LNCAP (cell line): Measurements from ENCODE around the gene MXD1.

ENCODE experiments used
- TF ChIP-seq, protein P1 (sequence below): fragments of 450-650 bp; IDR thresholded peaks from 2 replicates; pipeline ENCODE4 v1.5.1; 2017; ENCODE audit warnings: mild to moderate bottlenecking

MXD1 gene

DNA sequence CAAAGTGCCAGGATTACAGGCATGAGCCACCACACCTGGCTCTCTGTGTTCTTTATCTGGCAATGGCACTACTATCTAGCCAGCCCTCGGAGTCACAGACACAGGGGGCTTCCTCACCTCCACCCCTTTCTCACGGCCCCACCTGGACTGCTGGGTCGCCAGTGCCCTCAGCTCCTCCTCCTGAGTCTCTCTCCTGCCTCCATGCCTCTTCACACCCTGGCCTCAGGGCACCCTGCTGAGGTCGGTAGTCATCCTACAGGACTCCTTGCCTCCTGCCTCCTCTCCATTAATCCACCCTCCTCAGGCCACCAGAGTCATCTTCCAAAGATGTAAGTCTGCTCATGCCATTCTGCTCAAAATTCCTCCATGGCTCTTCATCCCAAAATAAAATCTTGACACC, 55.1 kb downstream of the MXD1 start:
- TF ChIP-seq, protein P1, sequence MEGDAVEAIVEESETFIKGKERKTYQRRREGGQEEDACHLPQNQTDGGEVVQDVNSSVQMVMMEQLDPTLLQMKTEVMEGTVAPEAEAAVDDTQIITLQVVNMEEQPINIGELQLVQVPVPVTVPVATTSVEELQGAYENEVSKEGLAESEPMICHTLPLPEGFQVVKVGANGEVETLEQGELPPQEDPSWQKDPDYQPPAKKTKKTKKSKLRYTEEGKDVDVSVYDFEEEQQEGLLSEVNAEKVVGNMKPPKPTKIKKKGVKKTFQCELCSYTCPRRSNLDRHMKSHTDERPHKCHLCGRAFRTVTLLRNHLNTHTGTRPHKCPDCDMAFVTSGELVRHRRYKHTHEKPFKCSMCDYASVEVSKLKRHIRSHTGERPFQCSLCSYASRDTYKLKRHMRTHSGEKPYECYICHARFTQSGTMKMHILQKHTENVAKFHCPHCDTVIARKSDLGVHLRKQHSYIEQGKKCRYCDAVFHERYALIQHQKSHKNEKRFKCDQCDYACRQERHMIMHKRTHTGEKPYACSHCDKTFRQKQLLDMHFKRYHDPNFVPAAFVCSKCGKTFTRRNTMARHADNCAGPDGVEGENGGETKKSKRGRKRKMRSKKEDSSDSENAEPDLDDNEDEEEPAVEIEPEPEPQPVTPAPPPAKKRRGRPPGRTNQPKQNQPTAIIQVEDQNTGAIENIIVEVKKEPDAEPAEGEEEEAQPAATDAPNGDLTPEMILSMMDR, result no peak

DNA sequence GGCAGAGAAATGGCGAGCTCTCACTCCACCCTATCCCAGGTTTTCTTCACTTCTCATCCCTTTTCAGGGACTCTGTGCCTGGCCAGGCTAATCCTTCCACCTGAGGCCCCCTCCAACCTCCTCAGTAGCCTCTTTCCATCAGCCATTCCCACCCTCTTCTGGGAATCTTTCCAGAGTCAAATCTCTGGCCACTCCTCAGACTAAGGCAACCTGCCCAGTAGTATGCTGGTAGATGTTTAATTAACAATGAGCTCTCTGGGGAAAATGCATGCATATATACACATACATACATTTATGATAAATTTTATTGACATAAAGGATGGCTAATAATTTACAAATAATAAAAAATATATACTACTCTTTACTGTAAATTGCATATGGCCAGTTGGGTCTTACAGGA, 57.9 kb downstream of the MXD1 start:
- TF ChIP-seq, protein P1, result no peak

DNA sequence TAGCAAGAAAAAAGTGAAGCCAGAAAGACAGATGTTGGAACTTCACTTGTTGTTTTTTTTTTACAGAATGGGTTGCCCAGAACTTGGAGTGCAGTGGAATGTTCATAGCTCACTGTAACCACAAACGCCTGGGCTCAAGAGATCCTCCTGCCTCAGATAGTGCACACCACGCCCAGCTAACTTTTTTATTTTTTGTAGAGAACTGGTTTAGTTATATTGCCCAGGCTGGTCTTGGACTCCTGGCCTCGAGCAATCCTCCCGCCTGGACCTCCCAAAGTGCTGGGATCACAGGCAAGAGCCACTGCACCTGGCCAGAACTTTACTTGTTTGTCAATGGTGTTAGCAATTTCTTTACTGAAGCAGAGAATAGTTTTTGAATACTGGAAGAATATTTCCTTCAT, 58.4 kb downstream of the MXD1 start:
- TF ChIP-seq, protein P1, result no peak

DNA sequence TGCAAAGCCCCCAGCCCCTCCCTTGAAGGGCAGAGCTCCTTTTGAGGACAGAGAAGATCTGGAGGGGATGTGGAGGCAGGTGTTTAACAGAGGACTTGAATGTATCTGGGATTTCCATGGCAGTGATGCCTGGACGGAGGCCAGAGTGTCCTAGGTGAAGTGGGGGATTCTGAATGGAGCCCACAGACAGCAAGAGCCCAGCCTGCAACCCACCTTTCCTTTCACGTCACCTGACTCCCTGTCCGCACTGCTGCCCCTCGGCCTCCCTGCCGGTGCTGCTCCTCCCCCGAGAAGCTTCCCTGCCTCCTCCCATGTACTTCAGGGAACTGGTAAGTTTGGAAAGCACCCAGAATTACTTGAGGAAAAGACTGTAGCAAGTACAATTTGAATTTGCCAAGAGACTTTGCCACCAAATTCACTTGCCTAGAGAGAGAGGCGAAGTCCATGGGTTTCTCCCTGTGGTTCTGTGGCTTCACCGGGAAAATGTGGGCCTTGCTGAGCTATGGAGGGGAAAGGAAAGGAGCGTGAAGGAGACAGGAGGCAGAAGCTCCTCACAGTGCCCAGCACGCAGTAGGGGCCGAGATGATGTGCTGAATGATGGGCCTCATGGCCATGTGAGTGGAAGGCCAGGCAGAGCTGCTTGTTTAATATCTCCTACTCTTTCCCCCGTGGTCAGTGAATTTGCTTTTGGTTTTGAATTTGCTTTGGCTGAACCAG, 60.4 kb downstream of the MXD1 start:
- TF ChIP-seq, protein P1, result no peak

DNA sequence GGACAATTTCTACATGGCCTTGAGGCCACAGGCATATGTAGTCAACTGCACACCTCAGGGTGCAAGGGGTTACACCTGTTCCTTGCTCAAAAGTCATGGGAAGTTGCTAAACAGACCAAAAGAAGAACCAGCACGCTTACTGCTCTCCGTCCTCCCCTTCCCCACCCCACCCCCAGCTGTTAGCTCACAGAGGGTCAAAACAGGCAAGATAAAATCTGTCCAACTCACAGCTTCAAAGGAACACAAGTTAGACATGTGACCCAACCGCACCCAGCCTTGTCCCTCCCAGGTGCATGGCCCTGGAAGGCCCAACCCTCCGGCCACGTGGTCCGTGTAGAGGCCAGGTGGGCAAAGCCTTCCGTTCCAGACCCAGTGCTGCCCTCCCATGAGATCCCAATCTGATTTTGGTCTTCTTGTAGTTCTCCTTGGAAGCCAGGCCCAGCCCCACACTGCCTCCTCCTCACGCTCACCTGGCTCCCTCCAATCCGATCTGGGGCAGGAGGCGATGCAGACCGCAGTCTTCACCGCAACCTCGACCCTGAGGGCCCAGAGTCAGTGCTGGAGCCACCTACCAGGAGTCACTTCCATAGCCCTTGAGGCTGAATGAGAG, 61.0 kb downstream of the MXD1 start:
- TF ChIP-seq, protein P1, result no peak

DNA sequence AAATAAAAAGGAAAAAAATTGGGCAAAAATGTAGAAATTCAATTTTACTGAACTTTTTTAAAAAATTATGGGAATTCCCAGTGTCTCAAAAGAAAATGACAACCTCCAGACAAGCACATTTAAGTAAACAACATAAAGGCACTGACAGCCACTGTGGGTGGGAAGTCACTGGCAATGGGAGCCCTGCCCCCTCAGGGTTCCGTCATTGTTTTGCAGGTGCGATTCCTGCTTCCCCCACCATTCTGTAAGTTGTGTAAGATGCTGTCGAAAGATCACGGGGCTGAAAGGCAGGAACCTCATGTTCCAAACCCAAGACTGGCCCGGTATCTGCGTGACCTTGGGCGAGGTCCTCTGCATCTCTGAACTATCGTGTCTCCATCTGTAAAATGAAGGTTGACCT, 62.3 kb downstream of the MXD1 start:
- TF ChIP-seq, protein P1, result no peak

DNA sequence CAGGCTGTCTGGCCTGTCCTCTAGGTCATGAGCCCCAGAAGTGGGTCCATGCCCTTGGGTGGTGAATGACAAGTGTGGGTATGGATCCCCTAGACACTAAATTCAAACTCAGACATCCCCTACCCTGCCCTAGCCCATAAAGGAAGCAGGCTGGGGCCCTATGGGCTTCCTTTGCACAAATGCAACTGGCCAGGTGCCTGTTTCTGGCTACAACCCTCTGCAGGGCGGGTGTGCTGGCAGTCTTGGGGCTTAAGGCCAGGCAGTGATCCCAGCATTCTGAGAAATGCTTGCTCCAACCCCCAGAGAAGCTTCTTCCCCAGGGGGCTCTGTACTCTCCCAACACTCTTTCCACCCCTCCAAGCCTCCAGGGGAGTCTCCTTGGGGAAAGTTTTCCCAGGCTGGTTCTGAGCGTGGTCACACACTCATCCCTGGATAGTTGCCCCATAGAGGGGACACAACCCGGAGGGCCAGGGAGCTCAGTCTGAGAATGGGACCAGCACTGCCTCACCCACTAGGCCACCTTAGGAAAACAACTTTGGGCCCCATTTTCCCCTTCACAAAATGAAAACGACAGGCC, 63.1 kb downstream of the MXD1 start:
- TF ChIP-seq, protein P1, result no peak
